Fibroblast of lung (primary cell): ENCODE results near the gene SRPX2. TPM values are rescaled to one million over a fixed set of nuclear protein-coding genes. Genes with fewer than 3 reads are reported as not detected.

Source experiments
- DNase-seq, 2 donors: peaks; one replicate each; pipeline versions ENCODE4 v3.0.0 to v3.0.0-alpha.2; 2010; ENCODE audit warnings: low read depth in 2 of 2
- H2AFZ ChIP-seq: 2 replicates; pipeline ENCODE4 v1.5.1; 2012; ENCODE audit warnings: low read length, control low read depth, inconsistent platforms
- H3K27ac ChIP-seq: 2 replicates; pipeline ENCODE4 v1.5.1; 2011; ENCODE audit warnings: low read length, control low read depth; ENCODE audit not compliant: insufficient read depth
- H3K27me3 ChIP-seq: 2 replicates; pipeline ENCODE4 v1.5.1; 2011; ENCODE audit warnings: mild to moderate bottlenecking, low read length; ENCODE audit not compliant: control insufficient read depth, insufficient read depth
- H3K36me3 ChIP-seq: 2 replicates; pipeline ENCODE4 v1.5.1; 2011; ENCODE audit warnings: low read length; ENCODE audit not compliant: control insufficient read depth, insufficient read depth
- H3K4me1 ChIP-seq: 2 replicates; pipeline ENCODE4 v1.5.1; 2011; ENCODE audit warnings: low read length; ENCODE audit not compliant: control insufficient read depth, insufficient read depth; ENCODE audit errors: extremely low read depth
- H3K4me2 ChIP-seq: 2 replicates; pipeline ENCODE4 v1.5.1; 2011; ENCODE audit warnings: low read length, control low read depth; ENCODE audit not compliant: insufficient read depth; ENCODE audit errors: extremely low read depth
- H3K4me3 ChIP-seq, 4 experiments: fragments of 200-600 bp in 1 of 4; sonication (generic) in 1 of 4; replicated peaks in 1 of 4; 2 replicates each; pipeline ENCODE4 v1.5.1; 2011 to 2016; ENCODE audit warnings: low read length in 4 of 4, low read depth in 3 of 4, mild to moderate bottlenecking in 3 of 4, control low read depth in 2 of 4, inconsistent platforms in 1 of 4, mixed read lengths in 1 of 4; ENCODE audit not compliant: insufficient read depth in 1 of 4; ENCODE audit errors: control extremely low read depth in 1 of 4
- H3K79me2 ChIP-seq: 2 replicates; pipeline ENCODE4 v1.5.1; 2012; ENCODE audit warnings: mild to moderate bottlenecking, low read length, inconsistent platforms; ENCODE audit not compliant: control insufficient read depth, insufficient read depth
- H3K9ac ChIP-seq: 2 replicates; pipeline ENCODE4 v1.5.1; 2011; ENCODE audit warnings: mild to moderate bottlenecking, low read length, control low read depth; ENCODE audit not compliant: insufficient read depth
- H3K9me3 ChIP-seq: 2 replicates; pipeline ENCODE4 v1.5.1; 2012; ENCODE audit warnings: low read depth, low read length; ENCODE audit not compliant: control insufficient read depth, insufficient read depth
- H4K20me1 ChIP-seq: 2 replicates; pipeline ENCODE4 v1.5.1; 2011; ENCODE audit warnings: low read length; ENCODE audit not compliant: control insufficient read depth, insufficient read depth; ENCODE audit errors: extremely low read depth
- EZH2 ChIP-seq: IDR thresholded peaks from 2 replicates; pipeline ENCODE4 v1.5.1; 2012; ENCODE audit warnings: low read length, control low read depth, mild to moderate bottlenecking; ENCODE audit errors: missing control alignments
- polyA plus RNA-seq, 2 donors: library from polyadenylated mRNA; depleted of rRNA in 1 of 2; stranded (reverse) in 1 of 2; unstranded in 1 of 2; fragments of >200 nt; gene quantifications; 2 replicates each; pipeline ENCODE4 v1.2.1, GENCODE V29; 2011 to 2012; ENCODE audit warnings: missing spikeins in 1 of 2
- total RNA-seq: library from RNA; depleted of rRNA; stranded (reverse); fragments of >200 nt; gene quantifications from 2 replicates; pipeline ENCODE4 v1.2.1, GENCODE V29; 2014
- TF ChIP-seq, protein P1 (sequence below), 2 donors: IDR thresholded peaks in 1 of 2; conservative IDR thresholded peaks in 1 of 2; 1 replicate in 1 of 2; 2 replicates in 1 of 2; pipeline ENCODE4 v1.5.1; 2011 to 2012; ENCODE audit warnings: low read length in 2 of 2, control low read depth in 1 of 2, inconsistent platforms in 1 of 2, low read depth in 1 of 2, mild to moderate bottlenecking in 1 of 2

Gene SRPX2
- total and polyA plus RNA-seq, 2 donors (not counting 1 experiment from before 2014, with no cell fraction given), result 18.2 to 77.6 TPM

DNA sequence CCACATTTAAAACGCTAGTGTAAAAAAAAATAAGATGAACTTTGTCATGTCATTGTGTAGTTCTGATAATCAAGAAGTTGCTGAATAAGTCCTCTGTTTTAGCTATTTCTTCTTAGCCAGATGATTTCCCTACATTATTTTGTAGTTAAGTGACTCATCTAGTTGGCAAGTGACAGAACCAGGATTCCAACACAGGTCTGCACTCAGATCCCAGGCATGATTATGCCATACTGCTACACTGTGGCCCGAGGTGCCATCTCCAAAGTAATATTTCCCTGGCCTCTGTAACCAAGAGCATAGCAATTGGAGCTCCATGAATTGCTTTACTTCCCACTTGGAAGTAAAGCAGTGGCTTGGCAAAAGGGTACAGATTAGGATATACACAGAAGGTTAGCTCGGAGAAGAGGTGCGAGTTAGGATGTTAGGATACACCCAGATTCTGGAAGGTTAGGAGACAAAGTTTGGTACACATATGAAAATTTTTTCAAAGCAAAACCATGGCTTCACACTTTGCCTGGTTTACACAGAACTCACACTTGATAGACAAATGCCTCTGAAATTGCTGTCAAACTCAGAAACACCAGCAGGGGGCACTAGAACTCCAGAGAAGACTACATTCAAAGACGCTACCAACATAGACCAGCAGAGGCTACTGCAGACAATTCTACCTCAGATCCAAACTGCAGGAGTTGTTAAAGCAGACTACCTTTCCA lies 41.4 kb downstream of the SRPX2 start:
- TF ChIP-seq, protein P1, sequence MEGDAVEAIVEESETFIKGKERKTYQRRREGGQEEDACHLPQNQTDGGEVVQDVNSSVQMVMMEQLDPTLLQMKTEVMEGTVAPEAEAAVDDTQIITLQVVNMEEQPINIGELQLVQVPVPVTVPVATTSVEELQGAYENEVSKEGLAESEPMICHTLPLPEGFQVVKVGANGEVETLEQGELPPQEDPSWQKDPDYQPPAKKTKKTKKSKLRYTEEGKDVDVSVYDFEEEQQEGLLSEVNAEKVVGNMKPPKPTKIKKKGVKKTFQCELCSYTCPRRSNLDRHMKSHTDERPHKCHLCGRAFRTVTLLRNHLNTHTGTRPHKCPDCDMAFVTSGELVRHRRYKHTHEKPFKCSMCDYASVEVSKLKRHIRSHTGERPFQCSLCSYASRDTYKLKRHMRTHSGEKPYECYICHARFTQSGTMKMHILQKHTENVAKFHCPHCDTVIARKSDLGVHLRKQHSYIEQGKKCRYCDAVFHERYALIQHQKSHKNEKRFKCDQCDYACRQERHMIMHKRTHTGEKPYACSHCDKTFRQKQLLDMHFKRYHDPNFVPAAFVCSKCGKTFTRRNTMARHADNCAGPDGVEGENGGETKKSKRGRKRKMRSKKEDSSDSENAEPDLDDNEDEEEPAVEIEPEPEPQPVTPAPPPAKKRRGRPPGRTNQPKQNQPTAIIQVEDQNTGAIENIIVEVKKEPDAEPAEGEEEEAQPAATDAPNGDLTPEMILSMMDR (conservative IDR thresholded peaks at IDR 0.05 in 1 of 2, IDR thresholded peaks at IDR 0.05 in 1 of 2; ENCODE audit: low read depth in 1 of 2, low read length in 2 of 2), result peak; percentile 76 to 82
- no peak for TF ChIP-seq EZH2
- Histone ChIP-seq H3K79me2 (no peaks in the 10 kb centered on the region), H3K27me3 (no peaks in the 10 kb centered on the region), H3K9me3 (no peaks in the 10 kb centered on the region), H3K4me3 (no peak overlapping the region), H4K20me1 (no peaks in the 10 kb centered on the region), H3K36me3 (no peaks in the 10 kb centered on the region), H3K4me2 (no peak overlapping the region), H3K9ac (no peak overlapping the region), H2AFZ (no peak overlapping the region), H3K4me1 (peaks cover 2% of the 10 kb centered on the region), H3K27ac (no peak overlapping the region)
- peak; percentile 58 to 82 for DNase-seq

DNA sequence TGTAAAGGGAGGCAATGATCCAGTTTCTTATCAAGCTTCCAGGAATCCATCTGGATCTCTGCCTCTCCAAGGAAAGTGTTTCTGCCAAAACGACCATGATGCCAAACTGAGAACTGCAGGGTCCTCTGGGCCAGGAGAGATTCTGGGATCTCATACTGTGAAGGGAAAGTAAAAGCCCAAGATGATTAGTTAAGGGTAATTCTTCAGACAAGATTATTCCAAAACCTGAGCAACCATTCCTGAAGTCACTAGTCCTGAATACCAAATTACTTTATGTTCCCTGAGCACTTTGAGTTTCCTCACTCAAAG lies 42.0 kb downstream of the SRPX2 start:
- no peaks in the 10 kb centered on the region for H3K9me3 ChIP-seq
- peaks cover 2% of the 10 kb centered on the region for H3K4me1 ChIP-seq
- no peak overlapping the region for H2AFZ ChIP-seq

DNA sequence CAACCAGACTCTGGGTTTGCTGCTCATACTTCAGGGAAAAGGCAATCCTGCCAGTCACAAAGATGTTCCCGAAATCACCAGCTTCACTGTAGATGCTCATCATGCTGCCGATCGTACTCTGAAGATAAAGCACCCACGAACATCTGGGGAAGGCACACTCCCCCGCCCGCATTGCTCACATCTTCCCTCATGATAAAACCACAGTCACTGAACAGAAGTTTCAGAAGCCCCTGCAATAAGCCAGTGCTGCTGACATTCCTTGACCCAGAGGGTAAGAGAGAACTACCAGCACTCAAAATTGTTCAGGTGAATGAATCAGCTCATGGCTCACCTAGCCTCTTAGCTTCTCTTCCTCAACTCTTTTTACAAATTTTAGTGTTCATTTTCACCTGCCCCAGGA lies 43.1 kb downstream of the SRPX2 start:
- no peak overlapping the region for H2AFZ ChIP-seq
- TF ChIP-seq, protein P1 (conservative IDR thresholded peaks at IDR 0.05 in 1 of 2, IDR thresholded peaks at IDR 0.05 in 1 of 2; ENCODE audit: low read depth in 1 of 2, low read length in 2 of 2), result no peak
- TF ChIP-seq EZH2, result no peak
- no peak for DNase-seq
- no peaks in the 10 kb centered on the region for H3K79me2 ChIP-seq
- peaks cover 2% of the 10 kb centered on the region for H3K4me1 ChIP-seq
- H3K27me3 ChIP-seq, result no peaks in the 10 kb centered on the region
- H4K20me1 ChIP-seq, result no peaks in the 10 kb centered on the region
- no peaks in the 10 kb centered on the region for H3K9me3 ChIP-seq
- no peak overlapping the region for H3K27ac ChIP-seq
- no peak overlapping the region for H3K4me3 ChIP-seq
- no peak overlapping the region for H3K9ac ChIP-seq
- no peaks in the 10 kb centered on the region for H3K36me3 ChIP-seq
- H3K4me2 ChIP-seq, result no peak overlapping the region

More for the DNA sequence above, 42.0 kb downstream of the SRPX2 start:
- H3K36me3 ChIP-seq, result no peaks in the 10 kb centered on the region
- TF ChIP-seq, protein P1 (conservative IDR thresholded peaks at IDR 0.05 in 1 of 2, IDR thresholded peaks at IDR 0.05 in 1 of 2; ENCODE audit: low read depth in 1 of 2, low read length in 2 of 2), result no peak
- TF ChIP-seq EZH2, result no peak
- no peak for DNase-seq
- H3K9ac ChIP-seq, result no peak overlapping the region
- H3K79me2 ChIP-seq, result no peaks in the 10 kb centered on the region
- H4K20me1 ChIP-seq, result no peaks in the 10 kb centered on the region
- no peaks in the 10 kb centered on the region for H3K27me3 ChIP-seq
- no peak overlapping the region for H3K4me3 ChIP-seq
- no peak overlapping the region for H3K4me2 ChIP-seq
- H3K27ac ChIP-seq, result no peak overlapping the region
